H1 (cell line): ENCODE data around the gene PLPP4. TPM values are rescaled to one million over a fixed set of nuclear protein-coding genes. Genes with fewer than 3 reads are reported as not detected.

ENCODE experiments used
- ASH2L ChIP-seq: fragments of 200-600, 300-600 bp; sonication (generic); IDR thresholded peaks from one replicate; pipeline ENCODE4 v1.7.1; 2017; ENCODE audit warnings: low read length
- BRCA1 ChIP-seq: IDR thresholded peaks from 2 replicates; pipeline ENCODE4 v1.6.1; 2012; ENCODE audit warnings: low read depth, low read length, improper control_type of control experiment
- CHD1 ChIP-seq: IDR thresholded peaks from 2 replicates; pipeline ENCODE4 v1.6.1; 2012; ENCODE audit warnings: low read depth, low read length, improper control_type of control experiment
- CTCF ChIP-seq, 3 experiments: IDR thresholded peaks; 1 replicate in 2 of 3; 2 replicates in 1 of 3; pipeline versions ENCODE4 v1.5.1 to v1.6.1; 2011; ENCODE audit warnings: low read length in 3 of 3, mild to moderate bottlenecking in 3 of 3, inconsistent platforms in 2 of 3, low read depth in 1 of 3, moderate library complexity in 1 of 3; ENCODE audit not compliant: insufficient read depth in 1 of 3; ENCODE audit errors: control extremely low read depth in 1 of 3
- FOSL1 ChIP-seq: IDR thresholded peaks from 2 replicates; pipeline ENCODE4 v1.6.1; 2011; ENCODE audit warnings: mild to moderate bottlenecking, low read depth, low read length, moderate library complexity; ENCODE audit not compliant: insufficient read depth
- KDM5A ChIP-seq: fragments of 200-600 bp; IDR thresholded peaks from 2 replicates; pipeline ENCODE4 v1.7.1; 2012; ENCODE audit warnings: mild to moderate bottlenecking, low read length, inconsistent platforms, mixed read lengths
- POLR2A ChIP-seq, 2 experiments: IDR thresholded peaks; 1 replicate in 1 of 2; 2 replicates in 1 of 2; pipeline ENCODE4 v1.6.1; 2011; ENCODE audit warnings: low read depth in 2 of 2, low read length in 2 of 2, mild to moderate bottlenecking in 2 of 2; ENCODE audit errors: control extremely low read depth in 1 of 2
- RFX5 ChIP-seq: IDR thresholded peaks from 2 replicates; pipeline ENCODE4 v1.6.1; 2011; ENCODE audit warnings: low read depth, low read length, improper control_type of control experiment, borderline replicate concordance
- TAF1 ChIP-seq: IDR thresholded peaks from 2 replicates; pipeline ENCODE4 v1.6.1; 2011; ENCODE audit warnings: mild to moderate bottlenecking, low read depth, low read length
- USF2 ChIP-seq: IDR thresholded peaks from 2 replicates; pipeline ENCODE4 v1.6.1; 2011; ENCODE audit warnings: low read length, improper control_type of control experiment
- polyA plus RNA-seq, 7 experiments: library from polyadenylated mRNA; depleted of rRNA in 3 of 7; stranded (reverse) in 5 of 7; unstranded in 2 of 7; fragments of >200 nt in 5 of 7; fragments of 200-250 nt in 2 of 7; gene quantifications; 1 replicate in 5 of 7; 2 replicates in 1 of 7; 4 replicates in 1 of 7; pipeline versions ENCODE4 v1.2.1 to v1.2.3, GENCODE V29; 2011 to 2013; ENCODE audit warnings: missing spikeins in 2 of 7, mixed read lengths in 2 of 7
- total RNA-seq: library from RNA; stranded (reverse); fragmentation: NEBNext Ultra II Directional; extraction: Animal tissue kit (Norgen Biotek cat#: 25700); gene quantifications from 2 replicates; pipeline ENCODE4 v1.2.1, GENCODE V29; 2021

The PLPP4 gene
- total and polyA plus RNA-seq, 2 of the 8 experiments (the other 6 are each of a cell fraction or from before 2014, with no cell fraction given), result 0.30 TPM; not detected in 1

- TF ChIP-seq CTCF (IDR thresholded peaks at IDR 0.05; ENCODE audit: control extremely low read depth in 1 of 3, insufficient read depth in 1 of 3, low read depth in 1 of 3, low read length in 3 of 3) (no peak), BRCA1 (no peak), CHD1 (no peak), KDM5A (no peak), ASH2L (no peak), TAF1 (no peak), FOSL1 (no peak), POLR2A (IDR thresholded peaks at IDR 0.05; ENCODE audit: control extremely low read depth in 1 of 2, low read depth in 2 of 2, low read length in 2 of 2) (no peak), RFX5 (no peak), USF2 (no peak)
Measured at GRCh38 chr10:120607016-120607709, 150.1 kb downstream of the PLPP4 start (continued).
